Gastroesophageal sphincter (tissue), 4 donors: Measurements from ENCODE around the gene BID. TPM values are rescaled to one million over a fixed set of nuclear protein-coding genes. Genes with fewer than 3 reads are reported as not detected.

ENCODE experiments used
- ATAC-seq: fragments of 150-250 bp; one replicate; pipeline ENCODE4 v1.9.1; 2016; ENCODE audit warnings: mild to moderate bottlenecking, moderate library complexity
- H3K27ac ChIP-seq, 4 donors: fragments of 200-600 bp; sonication (generic) in 3 of 4; 1 replicate in 3 of 4; 2 replicates in 1 of 4; pipeline ENCODE4 v1.5.1; 2016 to 2019
- H3K27me3 ChIP-seq: fragments of 200-600 bp; sonication (generic); one replicate; pipeline ENCODE4 v1.5.1; 2019
- H3K36me3 ChIP-seq, 2 donors: fragments of 200-600 bp; sonication (generic); one replicate each; pipeline ENCODE4 v1.5.1; 2019; ENCODE audit warnings: control low read depth in 1 of 2
- H3K4me1 ChIP-seq, 3 donors: fragments of 200-600 bp; sonication (generic); 1 replicate in 2 of 3; 2 replicates in 1 of 3; pipeline ENCODE4 v1.5.1; 2016 to 2019; ENCODE audit warnings: control low read depth in 2 of 3
- H3K4me3 ChIP-seq, 2 donors: fragments of 200-600 bp; sonication (generic); one replicate each; pipeline ENCODE4 v1.5.1; 2019; ENCODE audit warnings: mild to moderate bottlenecking in 1 of 2, moderate library complexity in 1 of 2
- H3K9me3 ChIP-seq, 3 donors: fragments of 200-600 bp; sonication (generic); one replicate each; pipeline ENCODE4 v1.5.1; 2017 to 2019; ENCODE audit warnings: control low read depth in 2 of 3
- EP300 ChIP-seq: sonication (generic); formaldehyde crosslinking; IDR thresholded peaks from one replicate; pipeline ENCODE4 v1.6.1; 2017; ENCODE audit warnings: antibody characterized with exemption, mild to moderate bottlenecking
- POLR2A ChIP-seq, 2 donors: fragments of 450-650 bp; IDR thresholded peaks; one replicate each; pipeline ENCODE4 v1.6.1; 2017; ENCODE audit warnings: antibody characterized with exemption in 2 of 2, mild to moderate bottlenecking in 2 of 2, moderate library complexity in 1 of 2
- POLR2AphosphoS5 ChIP-seq: sonication (generic); formaldehyde crosslinking; IDR thresholded peaks from one replicate; pipeline ENCODE4 v1.6.1; 2017; ENCODE audit warnings: antibody characterized with exemption
- WGBS, 2 donors: methylation state at CpG; one replicate each; pipeline ENCODE4 v1.1.5; 2018; ENCODE audit warnings: low coverage in 1 of 2; 5-methylcytosine and 5-hydroxymethylcytosine counted together
- total RNA-seq, 4 donors: library from RNA; depleted of rRNA; stranded (reverse); fragments of >200 nt; gene quantifications; one replicate each; pipeline ENCODE4 v1.1.0, GENCODE V29; 2016
- TF ChIP-seq, protein P1 (sequence below), 4 experiments: fragments of 200-600 bp in 2 of 4; fragments of 450-650 bp in 2 of 4; sonication (generic) in 1 of 4; IDR thresholded peaks; one replicate each; pipeline ENCODE4 v1.5.1; 2017 to 2019; ENCODE audit warnings: antibody characterized with exemption in 4 of 4, mild to moderate bottlenecking in 2 of 4, moderate library complexity in 2 of 4

BID gene
- total RNA-seq, 4 donors from 2014 or later, result 5.9 to 34.5 (median 21.4) TPM

DNA sequence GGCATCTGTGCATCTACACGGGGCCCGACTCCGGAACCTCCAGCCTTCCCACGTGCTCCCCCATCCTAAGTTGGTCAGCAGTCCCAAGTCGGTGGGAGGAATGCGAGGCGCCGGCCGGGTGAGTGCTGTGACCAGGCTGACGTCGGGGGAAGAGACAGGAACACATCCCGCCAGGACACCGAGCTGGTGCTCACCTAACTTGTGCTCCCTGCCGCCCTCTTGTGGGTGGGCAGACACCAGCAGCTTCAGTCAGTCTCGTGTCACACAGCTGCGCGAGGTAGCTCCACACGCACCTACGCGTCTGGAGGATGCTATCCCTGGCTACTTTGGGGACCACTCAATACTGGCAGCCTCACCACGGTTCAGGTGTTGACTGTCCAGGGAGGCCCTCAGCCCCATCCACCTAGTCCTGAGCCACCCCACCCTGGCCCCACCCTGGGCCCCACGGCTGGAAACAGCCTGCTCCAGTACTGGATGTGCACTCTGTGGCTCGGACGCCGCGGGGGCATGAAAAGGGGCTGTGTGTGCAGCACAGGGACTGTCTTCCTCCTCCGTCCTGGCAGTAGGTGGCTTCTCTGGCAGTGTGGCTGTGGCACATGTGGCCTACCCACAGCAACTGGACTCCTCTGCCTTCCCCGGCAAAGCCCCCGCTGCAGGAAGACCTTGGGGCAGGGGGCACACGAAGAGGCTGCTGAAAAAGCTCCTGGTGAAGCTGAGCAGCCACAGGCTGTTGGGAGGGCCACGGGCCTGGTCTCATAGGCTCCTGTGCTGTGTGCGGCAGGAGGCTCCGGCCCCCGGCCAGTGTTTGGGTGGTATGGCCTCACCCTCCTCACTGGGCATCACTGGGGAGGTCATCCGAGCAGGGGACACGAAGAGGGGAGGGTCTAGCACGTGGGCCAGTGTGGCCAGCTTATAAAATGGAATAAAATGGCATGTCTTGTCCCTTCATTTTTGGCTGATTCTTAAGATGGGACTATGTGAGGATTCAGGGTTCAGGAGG, 11.2 kb upstream of the BID start:
- H3K4me3 ChIP-seq, result no peak overlapping the region
- H3K4me1 ChIP-seq, result peaks cover 0 to 45% (median 2%) of the 10 kb centered on the region in 3 donors
- H3K9me3 ChIP-seq, result no peaks in the 10 kb centered on the region
- 75 to 92% methylated on average over 4 to 6 of the region's 37 CpGs for WGBS, 2 donors
- peaks cover 0 to 29% of the 10 kb centered on the region in 2 donors for H3K36me3 ChIP-seq
- no peak for TF ChIP-seq POLR2A (IDR thresholded peaks at IDR 0.05)
- TF ChIP-seq, protein P1, sequence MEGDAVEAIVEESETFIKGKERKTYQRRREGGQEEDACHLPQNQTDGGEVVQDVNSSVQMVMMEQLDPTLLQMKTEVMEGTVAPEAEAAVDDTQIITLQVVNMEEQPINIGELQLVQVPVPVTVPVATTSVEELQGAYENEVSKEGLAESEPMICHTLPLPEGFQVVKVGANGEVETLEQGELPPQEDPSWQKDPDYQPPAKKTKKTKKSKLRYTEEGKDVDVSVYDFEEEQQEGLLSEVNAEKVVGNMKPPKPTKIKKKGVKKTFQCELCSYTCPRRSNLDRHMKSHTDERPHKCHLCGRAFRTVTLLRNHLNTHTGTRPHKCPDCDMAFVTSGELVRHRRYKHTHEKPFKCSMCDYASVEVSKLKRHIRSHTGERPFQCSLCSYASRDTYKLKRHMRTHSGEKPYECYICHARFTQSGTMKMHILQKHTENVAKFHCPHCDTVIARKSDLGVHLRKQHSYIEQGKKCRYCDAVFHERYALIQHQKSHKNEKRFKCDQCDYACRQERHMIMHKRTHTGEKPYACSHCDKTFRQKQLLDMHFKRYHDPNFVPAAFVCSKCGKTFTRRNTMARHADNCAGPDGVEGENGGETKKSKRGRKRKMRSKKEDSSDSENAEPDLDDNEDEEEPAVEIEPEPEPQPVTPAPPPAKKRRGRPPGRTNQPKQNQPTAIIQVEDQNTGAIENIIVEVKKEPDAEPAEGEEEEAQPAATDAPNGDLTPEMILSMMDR (IDR thresholded peaks at IDR 0.05), result peak in 3 of 4 experiments; percentile 61 to 74 (median 73)
- peak overlapping the region in 2 of 4 donors; percentile 65 to 71 for H3K27ac ChIP-seq
- ATAC-seq, result peak; percentile 61
- peaks cover 6% of the 10 kb centered on the region for H3K27me3 ChIP-seq

DNA sequence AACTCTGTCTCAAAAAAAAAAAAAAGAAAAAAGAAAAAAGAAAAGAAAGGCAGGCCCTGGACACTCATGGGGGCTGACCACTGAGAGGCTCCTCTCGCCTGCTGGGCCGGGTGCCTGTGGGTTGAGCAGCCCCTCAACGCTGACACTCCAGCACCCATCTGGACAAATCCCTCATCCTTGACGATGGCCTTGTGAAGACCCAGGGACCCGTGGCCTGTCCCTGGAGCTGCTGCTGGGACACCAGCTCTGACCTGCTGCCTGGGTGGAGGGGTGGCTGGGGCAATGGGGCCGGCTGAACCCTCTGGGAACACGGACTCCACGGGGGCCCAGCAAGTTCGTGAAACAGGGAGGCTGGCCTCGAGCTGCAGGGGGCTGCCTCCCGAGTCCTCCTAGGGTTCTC, 10.5 kb upstream of the BID start:
- Histone ChIP-seq H3K9me3 (no peaks in the 10 kb centered on the region), H3K36me3 (peaks cover 0 to 22% of the 10 kb centered on the region in 2 donors), H3K27me3 (peaks cover 13% of the 10 kb centered on the region), H3K4me3 (no peak overlapping the region), H3K27ac (no peak overlapping the region), H3K4me1 (peaks cover 0 to 45% (median 2%) of the 10 kb centered on the region in 3 donors)
- TF ChIP-seq POLR2AphosphoS5, result no peak
- no peak for TF ChIP-seq EP300
- no peak for TF ChIP-seq POLR2A (IDR thresholded peaks at IDR 0.05)
- TF ChIP-seq, protein P1 (IDR thresholded peaks at IDR 0.05), result no peak
- WGBS, 2 donors, result 80 to 89% methylated on average over 1 to 3 of the region's 11 CpGs
- no peak for ATAC-seq

DNA sequence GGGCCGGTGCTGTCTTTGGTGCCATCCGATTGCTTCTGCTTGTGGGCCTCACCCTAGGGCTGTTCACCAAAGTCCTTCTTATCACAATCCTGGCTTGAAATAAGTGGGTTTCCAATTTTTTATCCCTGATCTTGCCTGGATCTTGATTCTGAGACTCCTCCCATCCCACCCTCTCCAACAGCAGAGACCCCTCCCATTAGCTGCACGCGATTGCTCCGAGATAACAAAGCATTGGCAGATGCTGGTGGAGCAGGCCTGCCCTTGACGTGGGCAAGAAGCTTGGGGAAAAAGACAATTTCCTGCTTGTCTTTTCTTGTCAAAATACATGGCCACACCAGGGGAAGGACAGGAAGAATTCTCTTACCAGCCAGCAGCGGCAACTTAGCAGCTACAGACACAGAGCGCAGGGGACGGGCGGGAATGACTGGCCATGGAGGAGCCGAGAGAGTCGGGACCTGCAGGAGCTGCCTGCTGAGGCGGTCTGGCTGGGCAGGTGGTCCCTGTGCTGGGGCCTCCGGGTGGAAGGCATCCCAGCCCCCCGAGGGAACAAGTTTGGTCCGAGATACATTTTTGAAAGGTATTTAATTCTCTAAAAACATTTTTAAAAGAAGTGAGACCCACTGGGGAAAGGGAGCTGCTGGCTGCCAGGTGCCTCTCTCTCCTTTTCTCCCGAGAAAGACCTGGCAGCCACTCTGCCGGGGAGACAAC, 9.7 kb upstream of the BID start:
- H3K9me3 ChIP-seq, result no peaks in the 10 kb centered on the region
- H3K36me3 ChIP-seq, result peaks cover 0 to 14% of the 10 kb centered on the region in 2 donors
- H3K27me3 ChIP-seq, result peaks cover 18% of the 10 kb centered on the region
- WGBS, 2 donors, result 73 to 80% methylated on average over 1 to 13 of the region's 18 CpGs
- H3K4me1 ChIP-seq, result peaks cover 0 to 45% (median 2%) of the 10 kb centered on the region in 3 donors
- H3K4me3 ChIP-seq, result no peak overlapping the region
- no peak for ATAC-seq
- no peak overlapping the region for H3K27ac ChIP-seq
- TF ChIP-seq, protein P1 (IDR thresholded peaks at IDR 0.05), result no peak
- no peak for TF ChIP-seq POLR2A (IDR thresholded peaks at IDR 0.05)
- TF ChIP-seq EP300, result no peak
- TF ChIP-seq POLR2AphosphoS5, result no peak

DNA sequence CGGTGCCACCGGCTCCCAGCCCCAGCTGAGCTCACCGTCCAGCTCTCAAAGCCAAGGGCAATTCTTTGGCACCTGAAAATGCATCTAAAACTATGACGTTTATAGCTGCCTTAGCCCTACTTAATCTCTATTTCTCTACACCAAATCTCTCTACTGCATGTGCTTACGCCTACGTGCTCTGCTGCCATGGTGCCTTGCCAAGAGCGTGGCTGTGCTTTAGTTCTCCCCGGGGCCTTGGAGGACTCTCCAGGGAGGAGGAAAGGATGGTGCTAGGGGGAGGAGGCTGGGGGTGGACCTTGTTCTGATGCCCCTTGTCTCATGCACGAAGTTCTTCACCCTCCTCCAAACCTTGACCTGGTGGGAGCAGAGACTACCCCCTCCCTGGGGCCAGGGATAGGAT, 9.0 kb upstream of the BID start:
- 65% methylated on average over 6 of the region's 9 CpGs; no CpG with 5 or more reads in 1 of the 2 donors for WGBS, 2 donors
- ATAC-seq, result no peak
- peaks cover 0 to 45% (median 2%) of the 10 kb centered on the region in 3 donors for H3K4me1 ChIP-seq
- no peaks in the 10 kb centered on the region for H3K9me3 ChIP-seq
- H3K27me3 ChIP-seq, result peaks cover 18% of the 10 kb centered on the region
- H3K36me3 ChIP-seq, result peaks cover 0 to 8% of the 10 kb centered on the region in 2 donors
- H3K4me3 ChIP-seq, result no peak overlapping the region
- TF ChIP-seq POLR2AphosphoS5, result no peak
- TF ChIP-seq, protein P1 (IDR thresholded peaks at IDR 0.05), result no peak
- TF ChIP-seq EP300, result no peak
- TF ChIP-seq POLR2A (IDR thresholded peaks at IDR 0.05), result no peak
- no peak overlapping the region for H3K27ac ChIP-seq
